ENCODE data around the gene CBARP.

CBARP gene

DNA sequence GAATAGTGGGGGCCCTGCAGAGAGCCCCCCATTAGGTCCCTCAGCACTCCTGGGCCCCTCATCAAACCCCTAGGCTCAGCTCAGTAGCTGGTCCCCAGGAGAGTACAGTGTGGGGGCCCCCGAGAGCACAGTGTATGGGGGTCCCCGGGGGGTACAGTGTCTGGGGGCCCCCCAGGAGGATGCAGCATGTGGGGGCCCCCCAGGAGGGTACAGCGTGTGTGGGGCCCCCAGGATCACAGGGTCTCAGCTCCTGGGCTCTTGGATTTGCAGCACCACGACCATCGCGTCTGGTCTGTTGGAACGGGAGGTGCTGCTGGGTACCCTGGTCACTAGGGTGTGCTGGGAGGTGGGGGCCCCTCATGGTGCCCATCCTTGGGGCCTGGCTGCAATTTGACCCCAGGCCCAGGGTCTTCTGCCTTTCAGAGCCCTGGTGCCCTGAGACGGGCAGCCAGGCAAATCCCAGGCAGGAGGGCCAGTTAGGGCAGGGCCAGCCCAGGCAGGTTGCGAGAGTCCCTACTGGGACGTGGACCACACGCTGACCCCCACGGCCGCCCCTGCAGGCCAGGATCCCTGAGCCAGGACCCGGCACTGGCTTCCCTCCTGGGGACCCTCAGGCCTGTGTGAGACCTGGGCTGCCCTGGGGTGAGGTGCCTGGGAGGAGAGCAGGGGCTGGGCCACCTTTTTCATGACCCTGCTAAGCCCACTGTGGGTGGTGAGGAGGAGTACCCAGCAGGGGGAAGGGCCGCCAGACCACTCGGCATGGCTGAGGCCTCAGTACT lies 13.6 kb downstream of the CBARP start:
- peaks cover 36% of the 10 kb centered on the region for H3K36me3 ChIP-seq (ENCODE audit: insufficient read depth, low read length)

DNA sequence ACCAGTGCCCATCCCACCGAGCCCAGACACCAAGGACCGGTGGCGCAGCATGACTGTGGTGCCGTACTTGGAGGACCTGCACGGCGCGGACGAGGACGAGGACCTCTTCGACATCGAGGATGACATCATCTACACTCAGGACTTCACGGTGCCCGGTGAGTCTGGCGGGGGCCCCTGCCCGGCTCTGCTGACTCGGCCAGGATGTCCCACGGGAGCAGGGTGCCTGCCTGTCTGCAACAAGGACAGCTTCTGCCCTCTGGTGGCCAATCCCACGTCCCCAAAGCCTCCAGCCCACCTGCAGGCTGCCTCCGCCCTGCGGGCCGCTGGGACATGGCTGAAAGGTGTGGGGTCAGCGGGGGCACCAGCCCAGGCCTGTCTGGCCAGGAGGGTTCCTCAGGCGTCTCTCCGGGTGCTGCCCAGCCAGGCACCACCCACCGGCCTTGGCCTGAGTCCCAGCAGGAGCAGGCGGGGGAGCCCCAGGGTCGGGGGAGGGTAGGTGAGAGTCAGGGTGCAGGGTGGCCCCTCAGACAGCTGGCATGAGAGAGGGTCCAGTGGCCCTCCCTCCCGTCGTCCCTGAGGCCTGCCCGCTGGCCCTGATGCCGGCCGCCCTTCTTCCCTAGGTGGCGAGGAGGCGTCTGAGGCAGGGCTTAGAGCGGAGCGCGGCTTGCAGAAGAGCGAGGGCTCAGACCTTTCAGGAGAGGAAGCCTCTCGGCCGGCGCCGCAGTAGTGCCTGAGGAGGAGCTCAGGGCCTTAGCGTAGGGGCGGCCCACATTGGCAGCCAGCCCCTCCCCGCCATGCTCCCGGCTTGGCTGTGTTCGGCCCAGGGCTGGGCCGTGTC lies 14.6 kb downstream of the CBARP start:
- no peaks in the 10 kb centered on the region for H3K27me3 ChIP-seq (ENCODE audit: insufficient read depth, low read length)
- peaks cover 2% of the 10 kb centered on the region for H3K4me1 ChIP-seq (ENCODE audit: insufficient read depth, low read length)
- peaks cover 34% of the 10 kb centered on the region for H3K36me3 ChIP-seq (ENCODE audit: insufficient read depth, low read length)
- H3K9me3 ChIP-seq (ENCODE audit: low read length) = no peaks in the 10 kb centered on the region
- no peak overlapping the region for H2AFZ ChIP-seq (ENCODE audit: low read depth, low read length)
- no peak overlapping the region for H3K4me3 ChIP-seq (ENCODE audit: low read length)

More for the DNA sequence above, 13.6 kb downstream of the CBARP start:
- no peak overlapping the region for H2AFZ ChIP-seq (ENCODE audit: low read depth, low read length)
- peaks cover 2% of the 10 kb centered on the region for H3K4me1 ChIP-seq (ENCODE audit: insufficient read depth, low read length)
- H3K4me3 ChIP-seq (ENCODE audit: low read length) = no peak overlapping the region
- no peaks in the 10 kb centered on the region for H3K27me3 ChIP-seq (ENCODE audit: insufficient read depth, low read length)
- no peaks in the 10 kb centered on the region for H3K9me3 ChIP-seq (ENCODE audit: low read length)

DNA sequence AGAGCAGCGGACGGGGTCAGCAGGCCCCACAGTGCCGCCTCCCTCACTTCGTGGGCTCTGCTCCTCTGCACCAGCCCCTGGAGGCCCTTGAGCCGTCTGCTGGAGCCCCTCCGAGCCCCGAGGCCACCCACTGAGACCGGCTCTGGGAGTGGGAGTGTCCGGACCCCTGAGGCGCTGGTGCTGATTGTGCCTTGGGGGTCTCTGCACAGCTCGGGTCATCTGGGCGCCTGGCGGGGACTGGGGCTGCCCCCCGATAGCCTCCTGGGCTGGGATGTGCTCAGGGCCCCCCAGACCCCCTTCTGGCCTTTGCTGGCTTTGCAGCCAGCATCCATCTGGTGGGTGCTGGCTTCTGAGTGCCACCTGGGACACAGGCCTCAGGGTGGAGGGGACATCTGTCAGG lies 15.4 kb downstream of the CBARP start:
- Histone ChIP-seq H2AFZ (ENCODE audit: low read depth, low read length) (no peak overlapping the region), H3K9me3 (ENCODE audit: low read length) (no peaks in the 10 kb centered on the region), H3K4me3 (ENCODE audit: low read length) (no peak overlapping the region), H3K27me3 (ENCODE audit: insufficient read depth, low read length) (no peaks in the 10 kb centered on the region), H3K4me1 (ENCODE audit: insufficient read depth, low read length) (peaks cover 2% of the 10 kb centered on the region), H3K36me3 (ENCODE audit: insufficient read depth, low read length) (peaks cover 31% of the 10 kb centered on the region)

DNA sequence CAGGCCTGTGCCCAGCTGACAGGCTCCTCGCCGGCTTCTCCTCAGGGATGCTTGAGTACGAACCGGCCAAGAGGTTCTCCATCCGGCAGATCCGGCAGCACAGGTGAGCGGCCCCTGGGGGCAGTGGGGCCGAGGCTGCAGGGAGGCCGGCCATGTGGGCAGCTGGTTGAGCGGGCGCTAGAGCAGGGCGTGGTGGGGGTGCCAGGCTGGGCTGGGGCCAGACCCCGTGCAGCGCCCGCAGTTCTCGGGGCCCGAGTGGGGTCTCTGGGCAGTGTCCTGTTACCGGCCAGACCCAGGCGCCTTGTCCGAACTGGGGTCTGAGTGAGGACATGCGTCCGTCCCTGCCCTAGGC lies 15.9 kb downstream of the CBARP start:
- no peaks in the 10 kb centered on the region for H3K27me3 ChIP-seq (ENCODE audit: insufficient read depth, low read length)
- H3K9me3 ChIP-seq (ENCODE audit: low read length) = no peaks in the 10 kb centered on the region
- peaks cover 31% of the 10 kb centered on the region for H3K36me3 ChIP-seq (ENCODE audit: insufficient read depth, low read length)
- no peak overlapping the region for H2AFZ ChIP-seq (ENCODE audit: low read depth, low read length)
- peaks cover 3% of the 10 kb centered on the region for H3K4me1 ChIP-seq (ENCODE audit: insufficient read depth, low read length)
- no peak overlapping the region for H3K4me3 ChIP-seq (ENCODE audit: low read length)

DNA sequence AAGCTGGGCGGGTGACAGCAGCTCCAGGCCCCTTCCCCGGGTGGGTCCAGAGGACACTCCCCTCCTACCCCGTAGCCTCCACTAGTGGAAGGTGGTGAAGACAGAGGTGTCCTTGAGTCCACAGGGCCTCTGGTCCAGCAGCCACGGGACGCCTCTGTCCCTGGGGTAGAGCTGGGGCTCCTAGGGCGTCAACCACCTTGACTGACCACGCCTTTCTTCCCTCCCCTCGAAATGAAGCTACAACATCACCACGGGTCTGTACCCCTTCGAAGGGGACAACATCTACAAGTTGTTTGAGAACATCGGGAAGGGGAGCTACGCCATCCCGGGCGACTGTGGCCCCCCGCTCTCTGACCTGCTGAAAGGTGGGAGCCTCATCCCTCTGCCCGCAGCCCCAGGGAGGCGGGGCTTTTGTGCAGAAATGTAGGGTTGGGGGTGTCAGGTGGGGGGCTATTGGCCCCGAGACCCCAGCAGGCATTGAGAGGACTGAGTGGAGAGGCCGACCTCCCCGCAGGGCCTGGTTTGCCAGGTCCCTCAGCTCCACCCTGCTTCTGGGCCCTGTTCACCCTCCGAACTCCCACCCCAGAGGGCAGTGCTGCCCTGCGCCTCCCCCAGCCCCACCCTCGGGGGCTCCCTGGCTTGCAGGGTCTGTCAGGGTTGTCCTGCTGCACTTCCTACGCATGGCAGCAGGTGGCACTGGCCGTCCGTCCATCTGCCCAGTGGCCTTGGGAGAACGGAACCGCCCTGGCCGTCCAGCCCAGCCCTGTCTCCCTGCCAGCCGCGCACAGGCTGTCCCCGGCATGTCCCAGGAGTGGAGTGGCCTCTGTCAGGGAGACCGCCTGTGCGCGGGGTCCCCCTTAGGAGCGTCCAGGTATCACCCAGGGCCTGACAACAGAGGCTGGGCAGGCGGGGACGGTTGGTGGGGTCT lies 16.6 kb downstream of the CBARP start:
- peaks cover 31% of the 10 kb centered on the region for H3K36me3 ChIP-seq (ENCODE audit: insufficient read depth, low read length)
- H3K4me1 ChIP-seq (ENCODE audit: insufficient read depth, low read length) = peaks cover 3% of the 10 kb centered on the region
- no peak overlapping the region for H2AFZ ChIP-seq (ENCODE audit: low read depth, low read length)
- H3K4me3 ChIP-seq (ENCODE audit: low read length) = no peak overlapping the region
- no peaks in the 10 kb centered on the region for H3K27me3 ChIP-seq (ENCODE audit: insufficient read depth, low read length)
- H3K9me3 ChIP-seq (ENCODE audit: low read length) = no peaks in the 10 kb centered on the region

DNA sequence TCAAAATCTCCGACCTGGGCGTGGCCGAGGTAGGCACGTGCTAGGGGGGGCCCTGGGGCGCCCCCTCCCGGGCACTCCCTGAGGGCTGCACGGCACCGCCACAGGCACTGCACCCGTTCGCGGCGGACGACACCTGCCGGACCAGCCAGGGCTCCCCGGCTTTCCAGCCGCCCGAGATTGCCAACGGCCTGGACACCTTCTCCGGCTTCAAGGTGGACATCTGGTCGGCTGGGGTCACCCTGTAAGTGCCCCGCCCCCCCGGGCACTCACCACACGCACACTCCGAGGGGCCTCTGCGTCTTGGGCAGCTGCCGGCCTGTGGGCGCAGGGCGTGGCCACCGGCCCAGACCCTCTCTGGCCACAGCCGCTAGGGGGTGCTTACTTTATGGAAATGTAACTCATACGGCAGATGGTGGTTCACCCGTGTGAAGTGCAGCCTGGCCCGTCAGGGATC lies 17.3 kb downstream of the CBARP start:
- Histone ChIP-seq H3K27me3 (ENCODE audit: insufficient read depth, low read length) (no peaks in the 10 kb centered on the region), H3K4me3 (ENCODE audit: low read length) (no peak overlapping the region), H3K9me3 (ENCODE audit: low read length) (no peaks in the 10 kb centered on the region), H3K36me3 (ENCODE audit: insufficient read depth, low read length) (peaks cover 26% of the 10 kb centered on the region), H3K4me1 (ENCODE audit: insufficient read depth, low read length) (peaks cover 3% of the 10 kb centered on the region), H2AFZ (ENCODE audit: low read depth, low read length) (no peak overlapping the region)

DNA sequence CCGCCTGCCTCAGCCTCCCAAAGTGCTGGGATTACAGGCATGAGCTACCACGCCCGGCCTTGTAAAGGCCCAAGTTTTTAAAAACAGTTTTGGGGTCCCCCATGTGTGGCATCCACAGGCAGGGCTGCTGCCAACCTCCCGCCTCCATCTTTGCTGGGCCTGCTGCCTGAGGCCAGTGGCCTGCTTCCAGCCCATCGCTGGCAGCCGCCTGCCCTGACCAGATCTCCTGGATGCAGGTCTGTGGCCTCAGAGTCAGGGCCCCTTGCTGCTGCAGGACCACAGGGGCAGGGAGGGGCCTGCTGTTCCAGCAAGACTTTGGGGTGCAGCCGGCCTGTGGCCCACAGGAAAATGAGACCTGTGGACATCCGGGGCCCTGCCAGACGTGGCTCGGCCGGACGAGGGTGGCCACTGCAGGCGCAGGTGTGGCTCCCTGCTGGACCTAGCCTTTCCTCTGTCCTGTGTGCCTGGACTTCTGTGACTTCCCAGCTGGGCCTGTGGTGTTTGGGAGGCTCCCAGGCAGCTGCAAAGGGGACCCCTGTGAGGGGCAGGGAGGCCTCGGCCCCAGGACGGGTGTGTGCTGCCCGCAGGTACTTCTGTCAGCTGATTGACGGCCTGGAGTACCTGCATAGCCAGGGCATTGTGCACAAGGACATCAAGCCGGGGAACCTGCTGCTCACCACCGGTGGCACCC lies 17.9 kb downstream of the CBARP start:
- Histone ChIP-seq H3K4me3 (ENCODE audit: low read length) (no peak overlapping the region), H3K4me1 (ENCODE audit: insufficient read depth, low read length) (peaks cover 3% of the 10 kb centered on the region), H2AFZ (ENCODE audit: low read depth, low read length) (no peak overlapping the region), H3K36me3 (ENCODE audit: insufficient read depth, low read length) (peaks cover 25% of the 10 kb centered on the region), H3K27me3 (ENCODE audit: insufficient read depth, low read length) (no peaks in the 10 kb centered on the region), H3K9me3 (ENCODE audit: low read length) (no peaks in the 10 kb centered on the region)

DNA sequence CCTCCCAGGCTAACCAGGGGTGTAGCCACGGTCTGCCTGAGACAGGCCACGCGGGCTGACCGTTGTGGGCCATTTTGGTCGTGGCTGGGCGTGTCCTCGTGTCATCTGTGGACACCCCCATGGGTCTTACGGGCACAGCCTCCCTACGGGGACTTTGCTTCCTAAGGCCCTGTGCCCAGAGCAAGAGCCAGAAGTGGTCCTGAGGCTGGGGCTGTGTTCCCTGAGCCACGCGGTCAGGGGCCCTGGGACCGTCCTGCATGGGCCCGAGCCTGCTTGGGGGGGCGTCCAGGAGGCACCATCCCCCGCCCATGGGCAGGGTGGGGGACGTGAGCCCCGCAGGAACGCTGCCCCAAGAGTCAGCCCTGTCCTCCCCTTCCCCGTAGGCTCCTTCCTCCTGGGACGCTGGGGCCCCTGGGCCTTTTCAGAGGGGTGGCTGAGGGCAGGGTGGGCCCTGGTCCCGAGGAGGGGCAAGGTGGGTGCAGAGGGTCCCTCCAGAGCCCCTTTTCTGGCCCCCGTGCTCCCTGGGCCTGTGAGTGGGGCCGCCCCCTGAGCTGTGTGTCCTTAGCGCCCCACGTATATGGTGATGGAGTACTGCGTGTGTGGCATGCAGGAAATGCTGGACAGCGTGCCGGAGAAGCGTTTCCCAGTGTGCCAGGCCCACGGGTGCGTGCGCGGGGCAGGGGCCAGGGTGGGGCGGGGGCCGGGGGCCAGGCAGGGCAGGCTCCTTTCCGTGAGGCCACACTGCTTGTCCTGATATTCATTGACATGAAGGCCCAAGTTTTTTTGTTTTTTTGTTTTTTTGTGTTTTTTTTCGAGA lies 18.8 kb downstream of the CBARP start:
- Histone ChIP-seq H3K9me3 (ENCODE audit: low read length) (no peaks in the 10 kb centered on the region), H2AFZ (ENCODE audit: low read depth, low read length) (no peak overlapping the region), H3K36me3 (ENCODE audit: insufficient read depth, low read length) (peaks cover 18% of the 10 kb centered on the region), H3K27me3 (ENCODE audit: insufficient read depth, low read length) (no peaks in the 10 kb centered on the region), H3K4me3 (ENCODE audit: low read length) (no peak overlapping the region), H3K4me1 (ENCODE audit: insufficient read depth, low read length) (peaks cover 13% of the 10 kb centered on the region)

DNA sequence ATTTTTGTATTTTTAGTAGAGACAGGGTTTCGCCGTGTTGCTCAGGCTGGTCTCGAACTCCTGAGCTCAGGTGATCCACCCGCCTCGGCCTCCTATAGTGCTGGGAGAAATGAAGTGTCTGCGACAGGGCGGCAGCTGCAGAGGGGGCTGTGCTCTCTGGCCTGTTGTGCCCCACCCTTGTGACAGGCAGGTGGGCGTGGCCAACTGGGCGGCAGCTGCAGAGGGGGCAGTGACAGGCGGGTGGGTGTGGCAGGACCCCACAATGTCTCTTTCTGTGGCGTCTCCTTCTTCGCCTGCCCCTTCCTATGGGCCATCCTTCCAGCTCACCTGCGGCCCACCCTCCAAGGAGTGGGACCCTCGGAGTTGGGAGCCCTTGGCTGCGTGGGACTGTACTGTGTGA lies 20.4 kb downstream of the CBARP start:
- Histone ChIP-seq H3K4me1 (ENCODE audit: insufficient read depth, low read length) (peaks cover 17% of the 10 kb centered on the region), H3K9me3 (ENCODE audit: low read length) (no peaks in the 10 kb centered on the region), H3K27me3 (ENCODE audit: insufficient read depth, low read length) (no peaks in the 10 kb centered on the region), H3K36me3 (ENCODE audit: insufficient read depth, low read length) (peaks cover 13% of the 10 kb centered on the region), H3K4me3 (ENCODE audit: low read length) (no peak overlapping the region), H2AFZ (ENCODE audit: low read depth, low read length) (no peak overlapping the region)

DNA sequence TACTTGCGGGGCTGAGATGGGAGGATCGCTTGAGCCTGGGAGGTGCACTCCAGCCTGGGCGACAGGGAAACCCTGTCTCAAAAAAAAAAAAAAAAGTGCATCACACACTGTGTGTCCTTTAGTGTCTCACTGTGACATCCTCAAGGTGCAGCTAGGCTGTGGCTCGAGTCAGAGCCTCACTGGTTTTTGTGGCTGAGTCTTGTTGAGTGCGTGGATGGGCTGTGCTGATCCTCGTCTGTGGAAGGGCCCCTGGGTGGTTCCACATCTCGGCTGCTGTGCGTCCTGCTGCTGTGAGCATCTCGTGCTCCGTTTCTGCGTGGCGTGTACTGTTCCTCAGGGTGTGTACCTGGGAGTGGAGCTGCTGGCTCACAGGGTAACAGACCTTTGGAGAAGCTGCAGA lies 21.0 kb downstream of the CBARP start:
- Histone ChIP-seq H3K9me3 (ENCODE audit: low read length) (no peaks in the 10 kb centered on the region), H3K4me1 (ENCODE audit: insufficient read depth, low read length) (peaks cover 17% of the 10 kb centered on the region), H2AFZ (ENCODE audit: low read depth, low read length) (no peak overlapping the region), H3K27me3 (ENCODE audit: insufficient read depth, low read length) (no peaks in the 10 kb centered on the region), H3K36me3 (ENCODE audit: insufficient read depth, low read length) (peaks cover 16% of the 10 kb centered on the region), H3K4me3 (ENCODE audit: low read length) (no peak overlapping the region)

DNA sequence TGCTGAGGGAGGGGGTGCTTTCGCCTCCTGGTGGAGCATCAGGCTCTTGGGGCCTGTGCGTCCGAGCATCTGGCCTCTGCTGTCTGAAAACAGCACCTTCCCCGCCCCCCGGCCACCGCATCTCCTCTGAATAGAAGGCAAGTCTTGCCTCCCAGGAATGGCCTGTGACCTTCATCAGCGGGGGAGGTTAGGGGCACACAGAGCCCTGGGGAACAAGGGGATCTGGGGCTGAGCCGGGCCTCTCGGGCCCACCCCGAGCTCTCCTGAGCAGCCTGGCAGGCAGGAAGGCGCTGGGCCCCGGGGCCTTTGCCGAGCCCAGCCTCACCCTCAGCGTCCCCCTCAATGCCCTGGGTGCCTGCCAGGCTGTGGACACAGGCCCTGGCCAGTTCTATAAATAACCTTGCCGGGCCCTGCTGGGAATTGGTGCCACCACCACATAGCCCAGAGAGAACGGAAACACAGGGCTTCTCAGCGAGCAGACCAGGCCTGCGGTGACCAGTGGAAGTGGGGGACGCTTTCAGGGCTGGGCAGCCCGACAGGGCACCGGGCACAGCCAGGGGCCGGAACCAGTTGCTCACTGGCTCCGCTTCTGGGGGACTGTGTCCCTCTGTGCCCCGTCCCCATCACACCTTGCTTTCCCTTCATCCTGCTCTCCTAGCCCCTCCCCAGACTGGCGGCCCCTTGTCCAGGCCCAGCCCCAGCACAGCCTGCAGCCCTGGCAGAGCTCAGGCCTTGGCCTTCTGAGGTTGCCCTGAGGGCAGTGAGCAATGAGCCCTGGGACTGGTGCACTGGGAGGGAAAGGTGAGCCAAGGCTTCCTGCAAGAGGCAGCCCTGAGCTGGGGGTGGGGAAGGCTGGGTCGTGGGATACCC lies 22.7 kb downstream of the CBARP start:
- Histone ChIP-seq H3K27me3 (ENCODE audit: insufficient read depth, low read length) (no peaks in the 10 kb centered on the region), H3K4me1 (ENCODE audit: insufficient read depth, low read length) (peaks cover 15% of the 10 kb centered on the region), H3K9me3 (ENCODE audit: low read length) (no peaks in the 10 kb centered on the region), H2AFZ (ENCODE audit: low read depth, low read length) (no peak overlapping the region), H3K36me3 (ENCODE audit: insufficient read depth, low read length) (peaks cover 9% of the 10 kb centered on the region), H3K4me3 (ENCODE audit: low read length) (no peak overlapping the region)

All from neuron (in vitro differentiated cells).